Vagina (tissue), 2 donors: ENCODE measurements around the gene OR10G8. TPM values are rescaled to one million over a fixed set of nuclear protein-coding genes. Genes with fewer than 3 reads are reported as not detected.
"Not testable (repeated sequence)": the region's sequence is repeated elsewhere in the genome, so short reads cannot be mapped to it uniquely, and the experiment has no call there.

Source experiments
- DNase-seq, 2 donors: peaks; one replicate each; pipeline ENCODE4 v3.0.0-alpha.2; 2017; ENCODE audit errors: extremely low spot score in 2 of 2
- H3K27ac ChIP-seq: fragments of 200-600 bp; sonication (generic); one replicate; pipeline ENCODE4 v1.5.1; 2019
- H3K27me3 ChIP-seq: fragments of 200-600 bp; sonication (generic); one replicate; pipeline ENCODE4 v1.5.1; 2019
- H3K36me3 ChIP-seq, 2 donors: fragments of 200-600 bp; sonication (generic); one replicate each; pipeline ENCODE4 v1.5.1; 2017 to 2019
- H3K4me1 ChIP-seq: fragments of 200-600 bp; sonication (generic); one replicate; pipeline ENCODE4 v1.5.1; 2019
- H3K4me3 ChIP-seq, 2 donors: fragments of 200-600 bp; sonication (generic); 1 replicate in 1 of 2; 2 replicates in 1 of 2; pipeline ENCODE4 v1.5.1; 2016 to 2019
- H3K9me3 ChIP-seq: fragments of 200-600 bp; sonication (generic); one replicate; pipeline ENCODE4 v1.5.1; 2019
- POLR2A ChIP-seq, 2 donors: fragments of 450-650 bp; IDR thresholded peaks; one replicate each; pipeline ENCODE4 v1.6.1; 2017; ENCODE audit warnings: antibody characterized with exemption in 2 of 2, mild to moderate bottlenecking in 2 of 2, moderate library complexity in 2 of 2
- POLR2AphosphoS5 ChIP-seq, 2 donors: sonication (generic); formaldehyde crosslinking; IDR thresholded peaks; one replicate each; pipeline ENCODE4 v1.9.0; 2017; ENCODE audit warnings: antibody characterized with exemption in 2 of 2, mild to moderate bottlenecking in 2 of 2, low read depth in 1 of 2; ENCODE audit not compliant: insufficient read depth in 1 of 2
- intact Hi-C: fragments of 100-400 bp; cut with DNase I; formaldehyde crosslinking; loops from one replicate; pipeline ENCODE4 v1.15.1; 2023
- total RNA-seq: library from RNA; depleted of rRNA; stranded (reverse); fragments of >200 nt; gene quantifications from one replicate; pipeline ENCODE4 v1.2.3, GENCODE V29; 2016
- TF ChIP-seq, protein P1 (sequence below), 3 experiments: fragments of 450-650 bp in 2 of 3; fragments of 200-600 bp in 1 of 3; sonication (generic) in 1 of 3; IDR thresholded peaks; one replicate each; pipeline ENCODE4 v1.5.1; 2017 to 2019; ENCODE audit warnings: antibody characterized with exemption in 3 of 3, mild to moderate bottlenecking in 2 of 3, moderate library complexity in 2 of 3

Gene OR10G8, protein sequence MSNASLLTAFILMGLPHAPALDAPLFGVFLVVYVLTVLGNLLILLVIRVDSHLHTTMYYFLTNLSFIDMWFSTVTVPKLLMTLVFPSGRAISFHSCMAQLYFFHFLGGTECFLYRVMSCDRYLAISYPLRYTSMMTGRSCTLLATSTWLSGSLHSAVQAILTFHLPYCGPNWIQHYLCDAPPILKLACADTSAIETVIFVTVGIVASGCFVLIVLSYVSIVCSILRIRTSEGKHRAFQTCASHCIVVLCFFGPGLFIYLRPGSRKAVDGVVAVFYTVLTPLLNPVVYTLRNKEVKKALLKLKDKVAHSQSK
- total RNA-seq: not detected

- Histone ChIP-seq H3K27me3 (no peaks in the 10 kb centered on the region), H3K4me3 (no peak within 1 kb of the TSS), H3K27ac (no peak within 1 kb of the TSS), H3K36me3 (no peaks in the 10 kb centered on the region), H3K9me3 (no peaks in the 10 kb centered on the region), H3K4me1 (no peaks in the 10 kb centered on the region)
- no peak for DNase-seq
- TF ChIP-seq, protein P1, sequence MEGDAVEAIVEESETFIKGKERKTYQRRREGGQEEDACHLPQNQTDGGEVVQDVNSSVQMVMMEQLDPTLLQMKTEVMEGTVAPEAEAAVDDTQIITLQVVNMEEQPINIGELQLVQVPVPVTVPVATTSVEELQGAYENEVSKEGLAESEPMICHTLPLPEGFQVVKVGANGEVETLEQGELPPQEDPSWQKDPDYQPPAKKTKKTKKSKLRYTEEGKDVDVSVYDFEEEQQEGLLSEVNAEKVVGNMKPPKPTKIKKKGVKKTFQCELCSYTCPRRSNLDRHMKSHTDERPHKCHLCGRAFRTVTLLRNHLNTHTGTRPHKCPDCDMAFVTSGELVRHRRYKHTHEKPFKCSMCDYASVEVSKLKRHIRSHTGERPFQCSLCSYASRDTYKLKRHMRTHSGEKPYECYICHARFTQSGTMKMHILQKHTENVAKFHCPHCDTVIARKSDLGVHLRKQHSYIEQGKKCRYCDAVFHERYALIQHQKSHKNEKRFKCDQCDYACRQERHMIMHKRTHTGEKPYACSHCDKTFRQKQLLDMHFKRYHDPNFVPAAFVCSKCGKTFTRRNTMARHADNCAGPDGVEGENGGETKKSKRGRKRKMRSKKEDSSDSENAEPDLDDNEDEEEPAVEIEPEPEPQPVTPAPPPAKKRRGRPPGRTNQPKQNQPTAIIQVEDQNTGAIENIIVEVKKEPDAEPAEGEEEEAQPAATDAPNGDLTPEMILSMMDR (IDR thresholded peaks at IDR 0.05): no peak
- intact Hi-C loops: no loop called here
Observed at GRCh38 chr11:124026498-124026897, at the start of gene OR10G8. Gene OR10G8 (plus strand): TSS chr11:124026798. CDS start chr11:124029623, 2,825 bp downstream.

DNA sequence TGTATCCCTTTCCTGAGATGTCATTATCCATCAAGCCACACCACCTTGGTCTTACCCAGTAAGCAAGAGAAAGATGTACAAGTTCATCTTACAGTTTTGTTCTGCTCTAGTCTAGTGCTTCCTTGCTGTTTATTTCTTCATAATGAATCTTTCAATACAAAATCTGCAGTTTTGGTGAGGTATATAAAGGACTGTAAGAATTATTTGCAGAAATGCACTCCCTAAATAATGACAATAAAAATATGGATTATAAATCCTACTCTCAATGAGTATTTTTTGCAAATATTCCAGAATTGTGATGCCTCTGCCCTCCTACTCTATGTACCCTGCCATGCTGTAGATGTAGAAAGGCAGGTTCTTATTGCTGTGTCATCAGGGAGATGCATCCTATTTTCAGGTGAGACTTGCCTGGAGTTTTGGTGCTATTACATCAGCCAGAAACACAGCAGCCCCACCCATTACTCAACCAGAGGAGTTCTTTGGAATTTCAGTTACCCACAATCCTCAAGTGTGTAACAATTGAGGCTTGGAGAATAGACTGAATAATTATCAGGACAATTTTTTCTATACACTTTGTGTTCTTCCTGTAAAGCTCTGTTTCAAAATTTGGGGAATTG, 48.8 kb upstream of the OR10G8 start, which contains the start of gene OR10S1:
Gene OR10S1, minus strand, starts transcription at position 51 of the 617 bp plus-strand sequence. CDS start 117 bp downstream, outside the sequence.
- no peak for TF ChIP-seq POLR2A (IDR thresholded peaks at IDR 0.05)
- no peak for TF ChIP-seq POLR2AphosphoS5 (IDR thresholded peaks at IDR 0.05; ENCODE audit: insufficient read depth in 1 of 2, low read depth in 1 of 2)
- TF ChIP-seq, protein P1 (IDR thresholded peaks at IDR 0.05): no peak
- Histone ChIP-seq H3K9me3 (no peaks in the 10 kb centered on the region), H3K27me3 (no peaks in the 10 kb centered on the region), H3K4me3 (no peak within 1 kb of the TSS), H3K27ac (no peak within 1 kb of the TSS), H3K4me1 (no peaks in the 10 kb centered on the region), H3K36me3 (no peaks in the 10 kb centered on the region)
- DNase-seq: no peak
- intact Hi-C loops: no loop called here

DNA sequence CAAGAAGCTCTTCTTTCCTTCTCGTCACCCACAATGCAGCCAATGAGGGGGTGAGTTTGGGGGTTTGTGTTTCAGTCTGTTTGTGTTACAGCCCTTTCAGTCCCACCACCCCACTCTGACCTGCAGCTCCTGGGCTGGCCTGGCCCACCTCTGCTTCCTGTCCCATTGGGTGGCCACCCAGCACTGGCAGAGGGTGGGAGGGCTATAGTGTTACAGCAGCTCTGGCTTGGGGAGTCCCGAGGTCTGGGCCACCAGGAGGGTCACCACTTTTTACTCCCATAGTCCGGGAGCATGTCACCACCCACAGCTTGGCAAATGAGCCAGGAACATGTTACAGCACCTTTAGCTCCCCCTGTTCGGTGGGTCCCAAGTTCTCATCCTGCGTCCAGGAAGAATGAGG, 47.3 kb upstream of the OR10G8 start:
- no peak for DNase-seq
- no peaks in the 10 kb centered on the region for H3K9me3 ChIP-seq
- intact Hi-C loops: no loop called here
- no peak overlapping the region for H3K4me3 ChIP-seq
- H3K27me3 ChIP-seq: no peaks in the 10 kb centered on the region
- no peaks in the 10 kb centered on the region for H3K36me3 ChIP-seq
- H3K4me1 ChIP-seq: no peaks in the 10 kb centered on the region
- TF ChIP-seq POLR2A (IDR thresholded peaks at IDR 0.05): no peak
- no peak for TF ChIP-seq POLR2AphosphoS5 (IDR thresholded peaks at IDR 0.05; ENCODE audit: insufficient read depth in 1 of 2, low read depth in 1 of 2)
- TF ChIP-seq, protein P1 (IDR thresholded peaks at IDR 0.05): no peak
- H3K27ac ChIP-seq: no peak overlapping the region

DNA sequence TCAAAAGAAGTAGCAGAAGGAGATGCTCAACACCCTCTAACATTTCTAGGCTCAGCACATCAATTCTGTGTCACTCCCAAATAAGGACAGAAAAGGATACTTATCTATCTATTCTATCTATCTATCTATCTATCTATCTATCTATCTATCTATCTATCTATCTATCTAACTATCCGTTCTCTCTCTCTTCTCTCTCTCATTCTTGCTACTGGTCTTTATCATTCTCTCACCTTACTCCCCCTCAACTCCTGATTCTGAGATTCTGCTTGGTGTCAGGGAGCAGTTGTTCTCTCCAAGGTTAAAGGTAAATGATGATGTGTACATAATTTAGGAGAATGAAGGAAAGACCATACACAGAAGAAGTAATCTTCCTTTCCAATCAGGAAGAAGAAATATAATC, 31.5 kb upstream of the OR10G8 start, which contains the start of gene OR10G6:
Gene OR10G6, minus strand, starts transcription at position 43 of the 400 bp plus-strand sequence. Its CDS starts 0 bp downstream, at position 43.
- TF ChIP-seq, protein P1 (IDR thresholded peaks at IDR 0.05): no peak
- no peak for TF ChIP-seq POLR2A (IDR thresholded peaks at IDR 0.05)
- TF ChIP-seq POLR2AphosphoS5 (IDR thresholded peaks at IDR 0.05; ENCODE audit: insufficient read depth in 1 of 2, low read depth in 1 of 2): no peak
- no peak within 1 kb of the TSS for H3K27ac ChIP-seq
- no peak within 1 kb of the TSS for H3K4me3 ChIP-seq
- no peaks in the 10 kb centered on the region for H3K4me1 ChIP-seq
- no peaks in the 10 kb centered on the region for H3K27me3 ChIP-seq
- intact Hi-C loops: no loop called here
- no peaks in the 10 kb centered on the region for H3K36me3 ChIP-seq
- DNase-seq: no peak
- no peaks in the 10 kb centered on the region for H3K9me3 ChIP-seq

GRCh38 chr11:124012697-124013096, 13.9 kb upstream of the OR10G8 start, which contains the start of gene OR10G4:
Gene OR10G4 (plus strand): TSS chr11:124012997. CDS start chr11:124015575, 2,578 bp downstream.
- no peak for TF ChIP-seq POLR2AphosphoS5 (IDR thresholded peaks at IDR 0.05; ENCODE audit: insufficient read depth in 1 of 2, low read depth in 1 of 2)
- TF ChIP-seq POLR2A (IDR thresholded peaks at IDR 0.05): no peak
- TF ChIP-seq, protein P1 (IDR thresholded peaks at IDR 0.05): no peak
- H3K27me3 ChIP-seq: no peaks in the 10 kb centered on the region
- H3K9me3 ChIP-seq: no peaks in the 10 kb centered on the region
- H3K4me3 ChIP-seq: no peak within 1 kb of the TSS
- no peaks in the 10 kb centered on the region for H3K4me1 ChIP-seq
- DNase-seq: no peak
- H3K36me3 ChIP-seq: no peaks in the 10 kb centered on the region
- intact Hi-C loops: no loop called here
- no peak within 1 kb of the TSS for H3K27ac ChIP-seq

GRCh38 chr11:124015837-124016236, 10.8 kb upstream of the OR10G8 start:
- H3K4me3 ChIP-seq, H3K27ac ChIP-seq, H3K4me1 ChIP-seq, DNase-seq, H3K36me3 ChIP-seq, intact Hi-C loops, H3K27me3 ChIP-seq, H3K9me3 ChIP-seq: not testable (repeated sequence)
